ENCODE results near the gene ZNF177. TPM values are rescaled to one million over a fixed set of nuclear protein-coding genes. Genes with fewer than 3 reads are reported as not detected.

The ZNF177 gene
- total RNA-seq = 1 to 10 TPM in 1 of 2 donors, under 1 TPM in 1; 0.33 to 1.0 TPM

DNA sequence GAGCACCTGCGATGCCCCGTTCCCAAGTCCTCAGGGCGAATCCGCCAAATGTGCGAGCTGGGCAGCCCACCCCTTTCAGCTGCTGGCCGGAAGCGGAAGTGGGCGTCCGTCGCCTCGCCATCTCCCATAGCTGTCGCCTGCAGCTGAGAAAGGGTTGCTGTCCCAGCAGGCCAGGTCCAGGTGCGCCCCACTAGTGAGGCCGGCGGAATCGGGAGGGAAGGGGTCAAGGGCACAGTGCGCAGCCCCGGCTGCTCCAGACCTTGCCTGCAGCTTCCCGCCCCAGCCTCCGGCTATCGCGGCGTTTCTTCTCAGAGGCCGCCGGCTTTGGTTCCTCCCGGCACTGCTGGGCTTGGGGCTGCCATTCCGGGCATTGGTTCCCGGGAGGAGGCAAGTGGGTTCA, at the start of gene ZNF177:
Gene ZNF177 (plus strand): TSS at position 109 of the 400 bp plus-strand sequence. CDS start 15,299 bp downstream, outside the sequence.

DNA sequence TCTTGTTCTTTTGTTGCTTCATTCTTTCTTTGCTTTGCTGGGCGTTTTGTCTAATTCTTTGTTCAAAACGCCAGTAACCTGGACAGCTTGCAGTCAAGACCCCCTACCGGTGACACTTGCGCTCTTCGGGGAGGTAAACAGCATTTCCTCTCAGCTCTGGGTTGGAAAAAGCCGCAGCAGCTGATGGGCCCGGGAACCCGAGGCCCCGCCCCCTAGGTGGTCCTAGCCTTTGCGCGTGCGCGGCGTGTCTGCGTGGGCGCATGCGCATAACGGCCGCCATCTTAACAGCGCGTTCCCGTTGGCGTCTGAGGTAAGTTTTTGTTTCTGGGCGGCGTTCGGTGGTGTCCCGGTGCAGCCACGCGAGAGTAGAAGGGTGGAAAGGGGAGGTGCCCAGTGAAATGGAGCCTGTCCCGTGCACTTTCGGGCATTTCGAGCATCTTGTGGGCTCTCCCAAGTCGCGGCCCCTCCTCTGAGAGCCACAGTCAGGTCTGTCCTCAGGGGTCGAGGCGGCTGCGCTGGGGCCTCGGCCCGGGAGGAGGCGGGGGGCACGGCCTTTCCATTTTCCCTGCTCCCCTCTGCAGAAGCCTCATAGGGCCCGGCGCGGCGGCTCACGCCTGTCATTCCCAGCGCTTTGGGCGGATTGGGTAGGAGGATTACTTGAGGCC, 38.8 kb upstream of the ZNF177 start, which contains the start of gene ZNF559:
Gene ZNF559 (plus strand): TSS at position 261 of the 665 bp plus-strand sequence. CDS start 14,371 bp downstream, outside the sequence.

Other genes with a start within 250 kb of the ZNF177 start
- not detected for gene OR7G1, start 247.2 kb upstream of the ZNF177 start, total RNA-seq
- not detected for gene OR7G3, start 236.1 kb upstream of the ZNF177 start, total RNA-seq
- gene ZNF317, start 222.6 kb upstream of the ZNF177 start, total RNA-seq = 10 to 100 TPM; 22.4 to 25.6 TPM
- gene OR7D2, start 184.0 kb upstream of the ZNF177 start, total RNA-seq = under 1 TPM in 1 of 2 donors, not detected in 1; under 0.01 TPM
- not detected for gene OR7D4, start 143.4 kb upstream of the ZNF177 start, total RNA-seq
- not detected for gene OR7E24, start 112.1 kb upstream of the ZNF177 start, total RNA-seq
- 1 to 10 TPM; 5.3 to 7.2 TPM for gene ZNF699, start 53.2 kb upstream of the ZNF177 start, total RNA-seq
- 10 to 100 TPM in 1 of 2 donors, 1 to 10 TPM in 1; 8.3 to 11.0 TPM for gene ZNF559, start 38.8 kb upstream of the ZNF177 start, total RNA-seq
- gene ZNF266, start 72.6 kb downstream of the ZNF177 start, total RNA-seq = 10 to 100 TPM in 1 of 2 donors, 1 to 10 TPM in 1; 9.3 to 10.3 TPM
- gene ZNF560, start 135.6 kb downstream of the ZNF177 start, total RNA-seq = 1 to 10 TPM in 1 of 2 donors, not detected in 1; 1.7 TPM
- 10 to 100 TPM; 13.7 to 15.8 TPM for gene ZNF426, start 175.6 kb downstream of the ZNF177 start, total RNA-seq
- 10 to 100 TPM; 32.3 to 53.3 TPM for gene ZNF121, start 221.5 kb downstream of the ZNF177 start, total RNA-seq

Measured in melanocyte of skin (primary cell).